Measurements from ENCODE around the gene CWH43. TPM values are rescaled to one million over a fixed set of nuclear protein-coding genes. Genes with fewer than 3 reads are reported as not detected.
"Not testable (repeated sequence)": the region's sequence is repeated elsewhere in the genome, so short reads cannot be mapped to it uniquely, and the experiment has no call there.

Gene CWH43
- total RNA-seq, 1 donor from 2014 or later, result 25.1 TPM

GRCh38 chr4:48976041-48976440, 10.0 kb upstream of the CWH43 start:
- DNase-seq, result no peak

- no peak for DNase-seq
These were observed 6.0 kb upstream of the CWH43 start for GRCh38 chr4:48979914-48980579.

GRCh38 chr4:48984005-48984404, 2.1 kb upstream of the CWH43 start:
- not testable (repeated sequence) for DNase-seq

GRCh38 chr4:48985602-48985975, 486 bp upstream of the CWH43 start:
- DNase-seq, result no peak

- DNase-seq, result no peak
These were observed 634 bp downstream of the CWH43 start for GRCh38 chr4:48986654-48987164.

- no peak for DNase-seq
These were observed 3.6 kb downstream of the CWH43 start for GRCh38 chr4:48989461-48990203.

GRCh38 chr4:48991357-48991756, 5.3 kb downstream of the CWH43 start:
- DNase-seq, result no peak

- no peak for DNase-seq
These were observed 11.9 kb downstream of the CWH43 start for GRCh38 chr4:48997962-48998361.

GRCh38 chr4:48998440-48998839, 12.4 kb downstream of the CWH43 start:
- DNase-seq, result no peak

GRCh38 chr4:49000806-49001205, 14.7 kb downstream of the CWH43 start:
- DNase-seq, result no peak

- no peak for DNase-seq
These were observed 16.9 kb downstream of the CWH43 start for GRCh38 chr4:49002931-49003330.

GRCh38 chr4:49018718-49019295, 32.7 kb downstream of the CWH43 start:
- no peak for DNase-seq

- DNase-seq, result no peak
These were observed 46.5 kb downstream of the CWH43 start for GRCh38 chr4:49032440-49033161.

- no peak for DNase-seq
These were observed 50.5 kb downstream of the CWH43 start for GRCh38 chr4:49036528-49036927.

- DNase-seq, result no peak
These were observed 58.2 kb downstream of the CWH43 start for GRCh38 chr4:49044270-49044669.

GRCh38 chr4:49058306-49058705, 72.2 kb downstream of the CWH43 start:
- DNase-seq, result no peak

GRCh38 chr4:49063670-49064069, 77.6 kb downstream of the CWH43 start:
- DNase-seq, result no peak

- DNase-seq, result not testable (repeated sequence)
These were observed 86.1 kb downstream of the CWH43 start for GRCh38 chr4:49072196-49072595.

- DNase-seq, result not testable (repeated sequence)
These were observed 105.8 kb downstream of the CWH43 start for GRCh38 chr4:49091883-49092282.

GRCh38 chr4:49092608-49093135, 106.6 kb downstream of the CWH43 start:
- not testable (repeated sequence) for DNase-seq

GRCh38 chr4:49096215-49096614, 110.1 kb downstream of the CWH43 start:
- DNase-seq, result not testable (repeated sequence)

- not testable (repeated sequence) for DNase-seq
These were observed 110.6 kb downstream of the CWH43 start for GRCh38 chr4:49096627-49097026.

All from skin of body (tissue), 2 donors.